GM12878 (cell line): ENCODE measurements around the gene ERC1. TPM values are rescaled to one million over a fixed set of nuclear protein-coding genes. Genes with fewer than 3 reads are reported as not detected.

ENCODE experiments used
- CREB1 ChIP-seq: IDR thresholded peaks from 2 replicates; pipeline ENCODE4 v1.6.1; 2012; ENCODE audit warnings: low read depth, mild to moderate bottlenecking, inconsistent platforms
- FOXM1 ChIP-seq: IDR thresholded peaks from 2 replicates; pipeline ENCODE4 v1.6.1; 2012; ENCODE audit warnings: low read depth, mild to moderate bottlenecking, inconsistent platforms, low read length, moderate library complexity
- HDAC2 ChIP-seq: fragments of 200-600 bp; sonication (generic); IDR thresholded peaks from 2 replicates; pipeline ENCODE4 v1.6.1; 2017
- IKZF2 ChIP-seq, 2 experiments: fragments of 450-650 bp; IDR thresholded peaks; 2 replicates each; pipeline ENCODE4 v1.6.1; 2017; ENCODE audit warnings: mild to moderate bottlenecking in 2 of 2, moderate library complexity in 2 of 2
- MEF2A ChIP-seq: IDR thresholded peaks from 2 replicates; pipeline ENCODE4 v1.6.1; 2011; ENCODE audit warnings: low read depth, mild to moderate bottlenecking, low read length, moderate library complexity; ENCODE audit not compliant: insufficient read depth
- MTA2 ChIP-seq: fragments of 450-650 bp; IDR thresholded peaks from 2 replicates; pipeline ENCODE4 v1.6.1; 2016; ENCODE audit warnings: low read depth, mild to moderate bottlenecking, moderate library complexity
- MYB ChIP-seq: fragments of 150-350 bp; IDR thresholded peaks from 2 replicates; pipeline ENCODE4 v1.6.1; 2014; ENCODE audit warnings: mild to moderate bottlenecking, low read depth, low read length, borderline replicate concordance
- POLR2AphosphoS2 ChIP-seq: IDR thresholded peaks from 2 replicates; pipeline ENCODE4 v1.6.1; 2011; ENCODE audit warnings: low read depth, mild to moderate bottlenecking, low read length, improper control_type of control experiment, moderate library complexity
- RCOR1 ChIP-seq: conservative IDR thresholded peaks from 2 replicates; pipeline ENCODE4 v1.6.1; 2012; ENCODE audit warnings: low read depth, low read length, improper control_type of control experiment
- STAT1 ChIP-seq: fragments of 450-650 bp; conservative IDR thresholded peaks from 2 replicates; pipeline ENCODE4 v1.6.1; 2014; ENCODE audit warnings: antibody characterized with exemption, mild to moderate bottlenecking
- WRNIP1 ChIP-seq: IDR thresholded peaks from 2 replicates; pipeline ENCODE4 v1.6.1; 2011; ENCODE audit warnings: low read depth, low read length, improper control_type of control experiment, borderline replicate concordance
- polyA plus RNA-seq, 11 experiments: library from polyadenylated mRNA; depleted of rRNA in 4 of 11; unstranded in 6 of 11; stranded (reverse) in 5 of 11; fragments of >200 nt; fragmentation: Nextera tagmentation in 4 of 11; fragmentation: Illumina TruSeq in 1 of 11; extraction: Ambion mirVana in 4 of 11; extraction: Trizol in 1 of 11; gene quantifications; 1 replicate in 1 of 11; 2 replicates in 10 of 11; pipeline versions ENCODE4 v1.2.1 to v1.2.3, GENCODE V29; 2011 to 2016; ENCODE audit warnings: inconsistent platforms in 2 of 11, missing spikeins in 2 of 11, low read depth in 1 of 11
- total RNA-seq, 4 experiments: library from RNA; depleted of rRNA in 3 of 4; stranded (reverse); fragments of >200 nt in 3 of 4; fragmentation: Illumina TruSeq in 1 of 4; extraction: Trizol in 1 of 4; gene quantifications; 2 replicates each; pipeline versions ENCODE4 v1.2.1 to v1.2.3, GENCODE V29; 2013 to 2021
- TF ChIP-seq, protein P1 (sequence below), 3 experiments: IDR thresholded peaks in 2 of 3; conservative IDR thresholded peaks in 1 of 3; 2 replicates each; pipeline ENCODE4 v1.5.1; 2011; ENCODE audit warnings: low read depth in 3 of 3, low read length in 3 of 3, mild to moderate bottlenecking in 3 of 3, control low read depth in 2 of 3, moderate library complexity in 2 of 3, inconsistent platforms in 1 of 3, mixed read lengths in 1 of 3; ENCODE audit not compliant: control insufficient read depth in 2 of 3, insufficient read depth in 1 of 3; ENCODE audit errors: extremely low read depth in 1 of 3
- TF ChIP-seq, protein P2 (sequence below): IDR thresholded peaks from 2 replicates; pipeline ENCODE4 v1.6.1; 2012; ENCODE audit warnings: improper control_type of control experiment, low read depth, low read length; ENCODE audit not compliant: insufficient replicate concordance
- TF ChIP-seq, protein P3 (sequence below): IDR thresholded peaks from 2 replicates; pipeline ENCODE4 v1.6.1; 2011; ENCODE audit warnings: mild to moderate bottlenecking, low read depth, low read length, moderate library complexity; ENCODE audit not compliant: insufficient replicate concordance
- TF ChIP-seq, protein P4 (sequence below): fragments of 450-650 bp; IDR thresholded peaks from 2 replicates; pipeline ENCODE4 v1.6.1; 2017; ENCODE audit warnings: antibody characterized with exemption, mild to moderate bottlenecking, moderate library complexity
- TF ChIP-seq, protein P5 (sequence below): fragments of 450-650 bp; IDR thresholded peaks from 2 replicates; pipeline ENCODE4 v1.6.1; 2017; ENCODE audit warnings: mild to moderate bottlenecking, low read depth, inconsistent platforms; ENCODE audit not compliant: poor library complexity, severe bottlenecking

Gene ERC1
- total and polyA plus RNA-seq, 10 of the 15 experiments (the other 5 are each of a cell fraction or from before 2014, with no cell fraction given) = 0.75 to 8.0 (median 5.0) TPM

DNA sequence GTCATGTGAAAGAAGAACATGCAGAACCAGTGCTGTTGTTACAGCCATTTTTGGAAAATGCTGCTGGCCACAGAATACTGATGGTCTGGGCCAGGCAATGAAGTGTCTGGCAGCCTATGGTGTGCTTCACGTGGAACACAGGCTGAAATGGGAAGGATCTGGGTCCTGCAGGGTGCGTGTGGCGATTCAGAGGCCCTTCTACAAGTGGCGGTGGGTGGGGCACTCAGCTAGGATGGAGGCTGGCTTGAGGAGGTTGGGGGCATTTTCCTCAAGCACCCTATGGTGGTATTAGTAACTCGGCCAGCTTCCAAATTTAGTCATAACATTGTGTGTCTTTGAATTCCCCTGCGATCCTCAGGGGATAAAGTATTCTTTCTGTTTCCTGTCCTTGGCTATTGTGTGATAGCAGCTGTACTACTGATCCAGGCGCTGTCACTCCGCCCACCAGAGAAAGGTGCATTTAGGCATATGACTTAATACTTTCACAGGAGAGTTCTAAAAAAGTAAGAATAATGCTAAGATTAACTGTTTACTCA is 32.4 kb upstream of the ERC1 start (continued):
- TF ChIP-seq, protein P1, sequence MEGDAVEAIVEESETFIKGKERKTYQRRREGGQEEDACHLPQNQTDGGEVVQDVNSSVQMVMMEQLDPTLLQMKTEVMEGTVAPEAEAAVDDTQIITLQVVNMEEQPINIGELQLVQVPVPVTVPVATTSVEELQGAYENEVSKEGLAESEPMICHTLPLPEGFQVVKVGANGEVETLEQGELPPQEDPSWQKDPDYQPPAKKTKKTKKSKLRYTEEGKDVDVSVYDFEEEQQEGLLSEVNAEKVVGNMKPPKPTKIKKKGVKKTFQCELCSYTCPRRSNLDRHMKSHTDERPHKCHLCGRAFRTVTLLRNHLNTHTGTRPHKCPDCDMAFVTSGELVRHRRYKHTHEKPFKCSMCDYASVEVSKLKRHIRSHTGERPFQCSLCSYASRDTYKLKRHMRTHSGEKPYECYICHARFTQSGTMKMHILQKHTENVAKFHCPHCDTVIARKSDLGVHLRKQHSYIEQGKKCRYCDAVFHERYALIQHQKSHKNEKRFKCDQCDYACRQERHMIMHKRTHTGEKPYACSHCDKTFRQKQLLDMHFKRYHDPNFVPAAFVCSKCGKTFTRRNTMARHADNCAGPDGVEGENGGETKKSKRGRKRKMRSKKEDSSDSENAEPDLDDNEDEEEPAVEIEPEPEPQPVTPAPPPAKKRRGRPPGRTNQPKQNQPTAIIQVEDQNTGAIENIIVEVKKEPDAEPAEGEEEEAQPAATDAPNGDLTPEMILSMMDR (IDR thresholded peaks at IDR 0.05 in 2 of 3, conservative IDR thresholded peaks at IDR 0.05 in 1 of 3; ENCODE audit: control insufficient read depth in 2 of 3, extremely low read depth in 1 of 3, insufficient read depth in 1 of 3, low read depth in 3 of 3, low read length in 3 of 3) = no peak
- TF ChIP-seq, protein P2, sequence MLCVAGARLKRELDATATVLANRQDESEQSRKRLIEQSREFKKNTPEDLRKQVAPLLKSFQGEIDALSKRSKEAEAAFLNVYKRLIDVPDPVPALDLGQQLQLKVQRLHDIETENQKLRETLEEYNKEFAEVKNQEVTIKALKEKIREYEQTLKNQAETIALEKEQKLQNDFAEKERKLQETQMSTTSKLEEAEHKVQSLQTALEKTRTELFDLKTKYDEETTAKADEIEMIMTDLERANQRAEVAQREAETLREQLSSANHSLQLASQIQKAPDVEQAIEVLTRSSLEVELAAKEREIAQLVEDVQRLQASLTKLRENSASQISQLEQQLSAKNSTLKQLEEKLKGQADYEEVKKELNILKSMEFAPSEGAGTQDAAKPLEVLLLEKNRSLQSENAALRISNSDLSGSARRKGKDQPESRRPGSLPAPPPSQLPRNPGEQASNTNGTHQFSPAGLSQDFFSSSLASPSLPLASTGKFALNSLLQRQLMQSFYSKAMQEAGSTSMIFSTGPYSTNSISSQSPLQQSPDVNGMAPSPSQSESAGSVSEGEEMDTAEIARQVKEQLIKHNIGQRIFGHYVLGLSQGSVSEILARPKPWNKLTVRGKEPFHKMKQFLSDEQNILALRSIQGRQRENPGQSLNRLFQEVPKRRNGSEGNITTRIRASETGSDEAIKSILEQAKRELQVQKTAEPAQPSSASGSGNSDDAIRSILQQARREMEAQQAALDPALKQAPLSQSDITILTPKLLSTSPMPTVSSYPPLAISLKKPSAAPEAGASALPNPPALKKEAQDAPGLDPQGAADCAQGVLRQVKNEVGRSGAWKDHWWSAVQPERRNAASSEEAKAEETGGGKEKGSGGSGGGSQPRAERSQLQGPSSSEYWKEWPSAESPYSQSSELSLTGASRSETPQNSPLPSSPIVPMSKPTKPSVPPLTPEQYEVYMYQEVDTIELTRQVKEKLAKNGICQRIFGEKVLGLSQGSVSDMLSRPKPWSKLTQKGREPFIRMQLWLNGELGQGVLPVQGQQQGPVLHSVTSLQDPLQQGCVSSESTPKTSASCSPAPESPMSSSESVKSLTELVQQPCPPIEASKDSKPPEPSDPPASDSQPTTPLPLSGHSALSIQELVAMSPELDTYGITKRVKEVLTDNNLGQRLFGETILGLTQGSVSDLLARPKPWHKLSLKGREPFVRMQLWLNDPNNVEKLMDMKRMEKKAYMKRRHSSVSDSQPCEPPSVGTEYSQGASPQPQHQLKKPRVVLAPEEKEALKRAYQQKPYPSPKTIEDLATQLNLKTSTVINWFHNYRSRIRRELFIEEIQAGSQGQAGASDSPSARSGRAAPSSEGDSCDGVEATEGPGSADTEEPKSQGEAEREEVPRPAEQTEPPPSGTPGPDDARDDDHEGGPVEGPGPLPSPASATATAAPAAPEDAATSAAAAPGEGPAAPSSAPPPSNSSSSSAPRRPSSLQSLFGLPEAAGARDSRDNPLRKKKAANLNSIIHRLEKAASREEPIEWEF = peak; percentile 39
- peak; percentile 84; the same call in 1 of the 2 replicates for TF ChIP-seq FOXM1
- TF ChIP-seq WRNIP1 = no peak
- TF ChIP-seq, protein P3, sequence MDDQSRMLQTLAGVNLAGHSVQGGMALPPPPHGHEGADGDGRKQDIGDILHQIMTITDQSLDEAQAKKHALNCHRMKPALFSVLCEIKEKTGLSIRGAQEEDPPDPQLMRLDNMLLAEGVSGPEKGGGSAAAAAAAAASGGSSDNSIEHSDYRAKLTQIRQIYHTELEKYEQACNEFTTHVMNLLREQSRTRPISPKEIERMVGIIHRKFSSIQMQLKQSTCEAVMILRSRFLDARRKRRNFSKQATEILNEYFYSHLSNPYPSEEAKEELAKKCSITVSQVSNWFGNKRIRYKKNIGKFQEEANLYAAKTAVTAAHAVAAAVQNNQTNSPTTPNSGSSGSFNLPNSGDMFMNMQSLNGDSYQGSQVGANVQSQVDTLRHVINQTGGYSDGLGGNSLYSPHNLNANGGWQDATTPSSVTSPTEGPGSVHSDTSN = no peak
- no peak for TF ChIP-seq MYB
- peak; percentile 82 to 84 for TF ChIP-seq IKZF2 (IDR thresholded peaks at IDR 0.05)
- TF ChIP-seq HDAC2 = no peak
- peak; percentile 70 for TF ChIP-seq CREB1
- TF ChIP-seq STAT1 = no peak
- TF ChIP-seq MTA2 = peak; percentile 52; the same call in 1 of the 2 replicates
- no peak for TF ChIP-seq RCOR1
- TF ChIP-seq, protein P4, sequence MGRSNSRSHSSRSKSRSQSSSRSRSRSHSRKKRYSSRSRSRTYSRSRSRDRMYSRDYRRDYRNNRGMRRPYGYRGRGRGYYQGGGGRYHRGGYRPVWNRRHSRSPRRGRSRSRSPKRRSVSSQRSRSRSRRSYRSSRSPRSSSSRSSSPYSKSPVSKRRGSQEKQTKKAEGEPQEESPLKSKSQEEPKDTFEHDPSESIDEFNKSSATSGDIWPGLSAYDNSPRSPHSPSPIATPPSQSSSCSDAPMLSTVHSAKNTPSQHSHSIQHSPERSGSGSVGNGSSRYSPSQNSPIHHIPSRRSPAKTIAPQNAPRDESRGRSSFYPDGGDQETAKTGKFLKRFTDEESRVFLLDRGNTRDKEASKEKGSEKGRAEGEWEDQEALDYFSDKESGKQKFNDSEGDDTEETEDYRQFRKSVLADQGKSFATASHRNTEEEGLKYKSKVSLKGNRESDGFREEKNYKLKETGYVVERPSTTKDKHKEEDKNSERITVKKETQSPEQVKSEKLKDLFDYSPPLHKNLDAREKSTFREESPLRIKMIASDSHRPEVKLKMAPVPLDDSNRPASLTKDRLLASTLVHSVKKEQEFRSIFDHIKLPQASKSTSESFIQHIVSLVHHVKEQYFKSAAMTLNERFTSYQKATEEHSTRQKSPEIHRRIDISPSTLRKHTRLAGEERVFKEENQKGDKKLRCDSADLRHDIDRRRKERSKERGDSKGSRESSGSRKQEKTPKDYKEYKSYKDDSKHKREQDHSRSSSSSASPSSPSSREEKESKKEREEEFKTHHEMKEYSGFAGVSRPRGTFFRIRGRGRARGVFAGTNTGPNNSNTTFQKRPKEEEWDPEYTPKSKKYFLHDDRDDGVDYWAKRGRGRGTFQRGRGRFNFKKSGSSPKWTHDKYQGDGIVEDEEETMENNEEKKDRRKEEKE = no peak
- TF ChIP-seq MEF2A = peak; percentile 86
- TF ChIP-seq POLR2AphosphoS2 = no peak
- TF ChIP-seq, protein P5, sequence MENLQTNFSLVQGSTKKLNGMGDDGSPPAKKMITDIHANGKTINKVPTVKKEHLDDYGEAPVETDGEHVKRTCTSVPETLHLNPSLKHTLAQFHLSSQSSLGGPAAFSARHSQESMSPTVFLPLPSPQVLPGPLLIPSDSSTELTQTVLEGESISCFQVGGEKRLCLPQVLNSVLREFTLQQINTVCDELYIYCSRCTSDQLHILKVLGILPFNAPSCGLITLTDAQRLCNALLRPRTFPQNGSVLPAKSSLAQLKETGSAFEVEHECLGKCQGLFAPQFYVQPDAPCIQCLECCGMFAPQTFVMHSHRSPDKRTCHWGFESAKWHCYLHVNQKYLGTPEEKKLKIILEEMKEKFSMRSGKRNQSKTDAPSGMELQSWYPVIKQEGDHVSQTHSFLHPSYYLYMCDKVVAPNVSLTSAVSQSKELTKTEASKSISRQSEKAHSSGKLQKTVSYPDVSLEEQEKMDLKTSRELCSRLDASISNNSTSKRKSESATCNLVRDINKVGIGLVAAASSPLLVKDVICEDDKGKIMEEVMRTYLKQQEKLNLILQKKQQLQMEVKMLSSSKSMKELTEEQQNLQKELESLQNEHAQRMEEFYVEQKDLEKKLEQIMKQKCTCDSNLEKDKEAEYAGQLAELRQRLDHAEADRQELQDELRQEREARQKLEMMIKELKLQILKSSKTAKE = no peak
